SH-SY5Y (cell line): ENCODE data around the gene LRRC56.

Experiments
- GATA2 ChIP-seq: IDR thresholded peaks from 2 replicates; pipeline ENCODE4 v1.6.1; 2011; ENCODE audit warnings: mild to moderate bottlenecking, low read depth, low read length
- GATA3 ChIP-seq: IDR thresholded peaks from 2 replicates; pipeline ENCODE4 v1.6.1; 2011; ENCODE audit warnings: low read depth, mild to moderate bottlenecking, low read length, moderate library complexity

GRCh38 chr11:499201-500076 is 37.9 kb upstream of the LRRC56 start:
- TF ChIP-seq GATA2: no peak
- no peak for TF ChIP-seq GATA3
